Fibroblast of lung (primary cell): ENCODE data around the gene AP1S1.

ENCODE experiments used
- CTCF ChIP-seq, 2 donors: IDR thresholded peaks in 1 of 2; conservative IDR thresholded peaks in 1 of 2; 1 replicate in 1 of 2; 2 replicates in 1 of 2; pipeline ENCODE4 v1.5.1; 2011 to 2012; ENCODE audit warnings: low read length in 2 of 2, control low read depth in 1 of 2, inconsistent platforms in 1 of 2, low read depth in 1 of 2, mild to moderate bottlenecking in 1 of 2
- EZH2 ChIP-seq: IDR thresholded peaks from 2 replicates; pipeline ENCODE4 v1.5.1; 2012; ENCODE audit warnings: low read length, control low read depth, mild to moderate bottlenecking; ENCODE audit errors: missing control alignments

- no peak for TF ChIP-seq CTCF (conservative IDR thresholded peaks at IDR 0.05 in 1 of 2, IDR thresholded peaks at IDR 0.05 in 1 of 2; ENCODE audit: low read depth in 1 of 2, low read length in 2 of 2)
- no peak for TF ChIP-seq EZH2
These were observed 45.9 kb upstream of the AP1S1 start for GRCh38 chr7:101108330-101108857.
